NCI-H526 (cell line): Measurements from ENCODE around the gene SLC43A1.
"Not testable (repeated sequence)": the region's sequence is repeated elsewhere in the genome, so short reads cannot be mapped to it uniquely, and the experiment has no call there.

Source experiments
- DNase-seq, 2 experiments: peaks; one replicate each; lab custom pipeline; 2025; lab: John Stamatoyannopoulos, UW

SLC43A1 gene

GRCh38 chr11:57460758-57461749 is 54.4 kb downstream of the SLC43A1 start:
- DNase-seq = peak in 1 of 2 experiments; percentile 49

GRCh38 chr11:57460022-57460757 is 55.3 kb downstream of the SLC43A1 start, which contains the start of gene RTN4RL2:
TSS of gene RTN4RL2 (plus strand) at chr11:57460528. CDS start at chr11:57460866, 338 bp downstream.
- DNase-seq = peak; percentile 25 to 74

GRCh38 chr11:57459164-57460021 is 56.1 kb downstream of the SLC43A1 start:
- DNase-seq = no peak

- peak in 1 of 2 experiments; percentile 55 for DNase-seq
Observed at GRCh38 chr11:57458410-57459163, 56.9 kb downstream of the SLC43A1 start.

GRCh38 chr11:57458060-57458409 is 57.5 kb downstream of the SLC43A1 start:
- no peak for DNase-seq

GRCh38 chr11:57457643-57458023 is 57.9 kb downstream of the SLC43A1 start:
- DNase-seq = no peak

GRCh38 chr11:57456960-57457642 is 58.4 kb downstream of the SLC43A1 start:
- DNase-seq = peak; percentile 59 to 85

- peak in 1 of 2 experiments; percentile 29 for DNase-seq
Observed at GRCh38 chr11:57453543-57454177, 61.8 kb downstream of the SLC43A1 start.

GRCh38 chr11:57446055-57446454 is 69.4 kb downstream of the SLC43A1 start:
- DNase-seq = no peak

GRCh38 chr11:57445122-57445394 is 70.4 kb downstream of the SLC43A1 start:
- not testable (repeated sequence) for DNase-seq

GRCh38 chr11:57444362-57445121 is 71.0 kb downstream of the SLC43A1 start:
- no peak for DNase-seq

- DNase-seq = no peak
Observed at GRCh38 chr11:57440744-57441414, 74.6 kb downstream of the SLC43A1 start.

GRCh38 chr11:57439786-57440185 is 75.7 kb downstream of the SLC43A1 start:
- no peak for DNase-seq

- no peak for DNase-seq
Observed at GRCh38 chr11:57438345-57439285, 76.9 kb downstream of the SLC43A1 start.

GRCh38 chr11:57436031-57436430 is 79.5 kb downstream of the SLC43A1 start:
- DNase-seq = no peak

GRCh38 chr11:57434640-57435546 is 80.6 kb downstream of the SLC43A1 start:
- peak; percentile 42 to 50 for DNase-seq
